C4-2B (cell line): ENCODE measurements around the gene KRTAP5-4.
"Not testable (repeated sequence)": the region's sequence is repeated elsewhere in the genome, so short reads cannot be mapped to it uniquely, and the experiment has no call there.

Experiments
- H3K27ac ChIP-seq: fragments of 450-650 bp; 2 replicates; pipeline ENCODE4 v1.5.1; 2017
- CTCF ChIP-seq: fragments of 450-650 bp; conservative IDR thresholded peaks from 2 replicates; pipeline ENCODE4 v1.5.1; 2017; ENCODE audit warnings: mild to moderate bottlenecking
- ZFX ChIP-seq: fragments of 450-650 bp; IDR thresholded peaks from 2 replicates; pipeline ENCODE4 v1.6.1; 2017

The KRTAP5-4 gene

GRCh38 chr11:1651411-1651980 lies 29.6 kb upstream of the KRTAP5-4 start:
- H3K27ac ChIP-seq: no peak overlapping the region
- TF ChIP-seq ZFX: no peak
- TF ChIP-seq CTCF: no peak

- TF ChIP-seq ZFX (no peak), CTCF (no peak)
- H3K27ac ChIP-seq: no peak overlapping the region
These were observed 29.0 kb upstream of the KRTAP5-4 start for GRCh38 chr11:1650918-1651262.

GRCh38 chr11:1650034-1650917 lies 28.3 kb upstream of the KRTAP5-4 start:
- H3K27ac ChIP-seq: no peak overlapping the region
- TF ChIP-seq CTCF: no peak
- no peak for TF ChIP-seq ZFX

GRCh38 chr11:1648653-1649420 lies 26.9 kb upstream of the KRTAP5-4 start:
- no peak for TF ChIP-seq CTCF
- no peak for TF ChIP-seq ZFX
- no peak overlapping the region for H3K27ac ChIP-seq

GRCh38 chr11:1647901-1648652 lies 26.1 kb upstream of the KRTAP5-4 start:
- TF ChIP-seq CTCF: no peak
- no peak for TF ChIP-seq ZFX

GRCh38 chr11:1646540-1646939 lies 24.6 kb upstream of the KRTAP5-4 start:
- not testable (repeated sequence) for H3K27ac ChIP-seq

More at GRCh38 chr11:1647901-1648652, 26.1 kb upstream of the KRTAP5-4 start:
- no peak overlapping the region for H3K27ac ChIP-seq

- no peak for TF ChIP-seq ZFX
- TF ChIP-seq CTCF: no peak
- H3K27ac ChIP-seq: no peak overlapping the region
These were observed 23.5 kb upstream of the KRTAP5-4 start for GRCh38 chr11:1645357-1645821.
